DMS114 treated with DMSO at 0.1 percent for 48 hours (cell line): ENCODE measurements around the gene TCIRG1.

Source experiments
- DNase-seq: peaks from one replicate; lab custom pipeline; 2025; ENCODE audit not compliant: unreplicated experiment; lab: John Stamatoyannopoulos, UW

TCIRG1 gene

GRCh38 chr11:68004551-68005335 lies 34.1 kb upstream of the TCIRG1 start:
- DNase-seq = no peak

- no peak for DNase-seq
Measured at GRCh38 chr11:68006606-68007166, 32.1 kb upstream of the TCIRG1 start.

GRCh38 chr11:68007498-68008380 lies 31.1 kb upstream of the TCIRG1 start:
- DNase-seq = no peak

DNA sequence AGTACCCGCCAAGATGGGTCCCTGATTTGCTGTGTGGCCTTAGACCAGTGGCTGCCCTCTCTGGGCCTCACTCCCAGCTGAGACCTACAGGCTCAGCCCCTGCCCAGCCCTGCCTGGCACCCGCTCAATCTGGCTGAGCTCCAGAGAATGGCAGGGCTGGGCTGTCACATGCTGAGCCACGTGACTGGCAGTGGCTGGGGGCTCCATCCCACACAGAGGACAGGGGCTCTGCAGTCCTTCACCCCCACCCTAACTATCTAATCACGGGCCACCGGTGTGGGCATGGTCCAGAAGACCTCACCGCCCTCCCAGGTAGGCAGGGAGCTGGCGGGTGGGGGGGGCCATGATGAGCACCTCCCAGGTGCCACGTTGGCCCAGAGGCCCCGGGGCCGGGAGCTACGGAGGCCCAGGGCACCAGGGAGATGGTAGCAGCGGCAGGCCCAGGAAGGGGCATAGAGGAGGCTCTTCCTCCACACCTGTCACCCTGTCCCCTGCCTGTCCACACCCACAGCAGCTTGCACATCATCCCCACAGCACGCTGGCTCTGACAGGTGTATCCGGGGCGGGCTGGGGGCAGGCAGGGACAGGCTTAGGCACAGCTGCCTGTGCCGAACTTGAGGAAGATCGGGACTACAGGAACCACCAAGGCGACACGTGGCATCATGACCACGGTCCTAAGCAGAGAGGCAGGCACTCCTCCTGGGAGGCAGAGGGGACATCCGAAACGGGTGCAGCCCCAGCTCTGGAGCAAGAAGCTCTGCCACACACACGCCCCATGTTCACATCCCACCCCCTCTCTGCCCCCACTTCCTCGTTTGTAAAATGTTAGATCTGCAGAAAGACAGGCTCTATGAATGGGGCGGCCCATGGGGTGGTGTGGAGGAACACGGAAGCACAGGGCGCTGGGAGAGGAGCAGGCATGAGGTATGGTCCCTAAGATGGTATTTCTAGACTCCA lies 30.2 kb upstream of the TCIRG1 start:
- DNase-seq = no peak

DNA sequence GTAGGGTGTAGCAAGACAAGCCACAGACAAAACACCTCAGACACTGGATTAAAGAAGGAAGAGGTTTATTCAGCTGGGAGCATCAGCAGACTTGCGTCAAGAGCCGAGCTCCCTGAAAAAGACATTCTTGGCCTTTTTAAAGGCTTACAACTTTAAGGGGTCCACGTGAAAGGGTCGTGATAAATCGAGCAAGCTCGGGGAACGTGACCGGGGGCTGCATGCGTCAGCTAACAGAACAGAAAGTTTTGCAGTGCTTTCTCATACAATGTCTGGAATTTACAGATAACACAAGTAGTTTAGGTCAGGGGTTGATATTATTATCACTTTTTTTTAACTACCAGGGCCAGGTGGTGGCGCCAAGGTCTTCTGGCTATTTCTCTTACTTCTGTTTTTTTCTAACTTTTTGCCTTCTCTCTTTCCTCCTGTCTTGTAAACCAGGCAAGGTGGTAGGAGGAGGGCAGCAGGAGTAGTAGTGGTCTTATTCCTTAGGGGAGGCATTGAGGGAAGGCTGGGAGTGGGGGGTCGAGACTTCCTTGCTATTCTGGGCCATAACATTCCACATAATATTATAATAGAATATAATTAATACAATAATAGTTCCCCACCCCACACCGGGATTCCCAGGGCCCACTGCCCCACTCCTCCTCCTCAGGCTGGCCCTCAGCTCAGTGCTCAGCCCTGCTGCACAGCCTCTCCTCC lies 29.3 kb upstream of the TCIRG1 start:
- DNase-seq = no peak

- no peak for DNase-seq
Measured at GRCh38 chr11:68010090-68011041, 28.5 kb upstream of the TCIRG1 start, which contains the start of gene ALDH3B1. Gene ALDH3B1, plus strand, starts transcription at chr11:68010327. Its CDS starts 4,971 bp downstream, at chr11:68015298.

DNA sequence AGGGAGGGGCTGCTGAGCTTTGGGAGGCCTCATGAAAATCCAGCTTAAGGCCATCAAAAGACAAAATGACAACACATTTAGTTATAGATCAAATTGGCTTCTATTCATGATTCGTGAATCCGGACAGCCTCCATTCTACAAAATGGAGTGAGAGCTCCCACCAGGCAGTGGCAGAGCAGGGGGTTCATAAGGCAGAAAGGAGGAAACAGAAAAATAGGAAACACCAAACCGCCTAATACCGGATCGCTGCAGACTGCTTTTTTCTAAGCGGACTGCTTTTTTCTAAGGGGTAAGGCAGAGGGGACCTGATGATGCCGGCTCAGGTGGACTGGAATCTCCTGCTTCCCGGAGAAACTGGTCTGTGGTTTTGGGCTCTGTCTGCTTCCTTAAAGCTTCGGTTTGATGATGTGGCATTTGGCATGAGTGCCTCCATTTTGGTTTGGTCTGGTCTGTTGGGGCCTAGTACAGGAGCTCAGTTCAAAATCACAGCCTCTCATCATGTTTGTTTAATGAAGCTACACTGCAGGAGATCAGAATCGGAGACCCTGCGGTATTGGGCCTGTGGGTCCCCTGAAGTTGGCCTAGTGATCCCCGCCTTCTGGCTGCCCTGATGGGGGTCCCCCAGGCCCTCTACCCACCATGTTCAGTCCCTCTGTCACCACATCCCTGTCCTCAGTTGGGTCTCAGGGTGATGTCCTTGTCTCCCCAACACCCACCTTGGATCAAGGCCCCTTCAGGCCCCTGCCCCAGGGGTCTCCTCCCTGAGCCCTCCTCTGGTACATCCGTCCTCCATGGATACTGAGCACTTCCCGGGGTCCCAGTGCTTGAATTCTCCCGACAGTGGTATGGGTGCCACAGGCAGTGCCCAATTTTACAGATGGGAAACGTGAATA lies 27.5 kb upstream of the TCIRG1 start:
- DNase-seq = no peak

DNA sequence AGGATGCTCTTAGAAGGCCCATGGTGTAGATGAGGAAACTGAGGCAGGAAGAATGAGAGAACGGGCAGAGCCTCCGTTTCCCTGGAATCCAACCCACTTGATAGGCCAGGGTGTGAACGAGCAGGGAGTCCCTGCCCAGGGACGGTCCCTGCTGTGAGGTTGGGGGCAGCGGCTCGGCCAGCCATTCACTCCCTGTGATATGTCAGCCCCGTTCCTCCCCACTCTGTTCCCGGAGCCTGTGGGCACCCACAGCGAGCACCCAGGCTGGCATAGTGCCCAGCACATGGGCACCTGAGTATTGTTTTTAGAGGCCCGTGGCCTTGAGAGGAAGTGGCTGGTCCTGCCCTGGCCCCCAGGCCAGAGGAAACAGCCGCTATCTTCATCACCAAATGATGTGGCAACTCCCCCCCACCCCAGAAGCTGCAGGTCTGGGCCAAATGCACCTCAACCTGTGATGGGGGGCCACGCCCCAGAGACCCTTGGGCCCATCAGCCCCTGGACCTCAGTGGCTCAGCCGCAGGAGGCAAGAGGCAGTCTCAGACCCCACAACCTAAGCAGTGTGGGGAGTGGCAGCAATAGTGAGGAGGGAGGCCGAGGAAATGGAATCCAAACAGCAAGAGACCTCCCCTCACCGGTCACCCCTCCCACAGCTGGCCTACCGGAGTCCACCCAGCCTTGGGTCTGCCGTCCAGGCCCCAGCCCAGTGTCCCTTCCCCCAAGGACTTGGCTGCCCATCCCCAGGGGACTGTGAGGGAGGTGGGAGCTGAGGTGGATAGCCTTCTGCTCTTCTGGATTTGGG lies 26.6 kb upstream of the TCIRG1 start:
- DNase-seq = no peak

DNA sequence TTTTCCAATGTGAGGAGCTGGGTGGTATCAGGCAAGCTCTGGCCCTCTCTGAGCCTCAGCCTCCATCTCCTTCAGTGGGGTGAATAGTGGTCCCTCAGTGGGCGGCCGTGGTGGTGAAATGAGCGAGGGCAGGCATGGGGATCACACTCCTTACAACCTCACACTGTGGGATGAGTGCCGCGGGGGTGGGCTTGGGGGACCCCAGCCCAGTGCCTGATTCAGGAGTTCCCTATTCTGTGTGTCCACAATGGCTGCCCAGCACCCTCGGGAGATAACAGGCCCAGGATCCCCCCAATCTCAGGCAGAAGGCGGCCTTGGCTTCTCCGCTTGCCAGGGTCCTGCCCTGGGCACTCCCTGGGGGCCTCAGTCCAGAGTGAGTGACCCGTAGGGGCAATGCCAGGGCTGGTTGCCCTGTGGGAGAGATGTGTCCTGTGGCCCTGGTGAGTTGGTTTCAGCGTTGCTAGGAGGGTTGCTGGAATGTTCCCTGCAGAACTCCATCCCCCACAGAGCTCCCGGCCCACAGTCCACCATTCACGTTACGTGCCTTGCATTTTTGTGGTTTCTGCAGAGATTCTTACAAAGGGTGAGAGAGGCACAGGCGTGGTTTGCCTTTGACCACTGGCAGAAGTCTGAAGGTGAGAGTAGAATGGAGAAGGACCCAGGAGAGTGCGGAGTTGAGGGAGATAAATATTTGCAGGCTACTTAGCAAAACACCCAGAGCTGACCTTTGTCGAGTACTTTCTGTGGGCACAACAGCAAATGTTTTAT lies 25.8 kb upstream of the TCIRG1 start:
- DNase-seq = no peak

- DNase-seq = no peak
Measured at GRCh38 chr11:68013611-68014156, 25.1 kb upstream of the TCIRG1 start.

DNA sequence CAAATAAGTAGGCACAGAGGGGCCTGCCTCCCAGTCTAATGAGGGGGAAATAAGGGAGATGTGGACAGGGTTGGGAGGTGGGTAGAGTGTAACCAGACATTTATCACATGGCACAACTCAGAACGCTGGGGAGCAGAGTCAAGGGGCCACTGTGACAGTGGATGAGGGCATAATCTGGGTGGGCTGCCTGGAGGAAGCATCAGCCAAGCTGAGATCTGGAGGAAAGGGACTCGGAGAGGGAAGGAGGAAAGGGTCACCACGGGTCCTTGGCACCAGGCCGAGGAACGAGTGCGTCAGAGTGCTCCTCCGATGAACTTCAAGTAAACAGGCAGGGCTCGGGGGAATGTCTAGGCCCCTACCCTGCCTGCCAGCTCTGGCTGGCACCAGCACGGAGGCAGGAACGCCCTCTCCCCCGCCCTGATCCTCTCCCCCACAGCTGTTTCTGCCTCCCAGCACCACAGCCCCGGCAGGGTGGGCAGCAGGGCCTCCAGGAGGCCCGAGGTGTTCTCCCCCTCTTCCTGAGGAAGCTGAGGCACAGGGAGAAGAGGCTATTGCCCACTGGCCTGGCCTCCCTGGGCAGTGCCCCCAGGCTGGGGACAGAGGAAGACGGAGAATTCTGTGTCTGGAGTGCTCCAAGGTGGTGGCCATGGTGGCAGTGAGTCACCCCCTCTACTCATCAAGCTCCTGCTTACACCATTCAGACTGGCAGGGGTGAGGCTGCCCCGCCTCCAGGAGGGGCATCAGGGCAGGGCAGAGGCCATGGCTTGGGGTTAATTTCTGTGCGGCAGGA lies 24.5 kb upstream of the TCIRG1 start:
- DNase-seq = no peak

GRCh38 chr11:68014947-68015447 lies 23.8 kb upstream of the TCIRG1 start:
- no peak for DNase-seq

DNA sequence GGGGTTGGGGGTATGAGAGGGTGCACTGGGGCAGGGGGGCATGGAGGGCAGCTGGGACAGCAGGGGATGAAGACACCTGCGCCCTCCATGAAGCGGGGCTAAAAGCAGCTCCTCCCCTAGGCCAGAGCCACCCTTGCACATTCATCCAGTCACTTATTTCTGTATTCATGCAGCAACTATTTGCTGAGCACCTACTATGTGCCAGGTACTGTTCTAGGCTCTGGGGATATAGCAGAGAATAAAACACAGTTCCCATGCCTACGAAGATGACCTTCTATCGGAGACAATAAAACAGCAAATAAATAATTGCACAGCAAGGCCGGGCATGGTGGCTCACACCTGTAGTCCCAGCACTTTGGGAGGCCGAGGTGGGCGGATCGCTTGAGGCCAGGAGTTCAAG lies 23.4 kb upstream of the TCIRG1 start:
- no peak for DNase-seq

GRCh38 chr11:68016161-68016903 lies 22.5 kb upstream of the TCIRG1 start:
- no peak for DNase-seq
